Progenitor cell of endocrine pancreas (in vitro differentiated cells): ENCODE results near the gene VARS2. TPM values are rescaled to one million over a fixed set of nuclear protein-coding genes. Genes with fewer than 3 reads are reported as not detected.
"Not testable (repeated sequence)": the region's sequence is repeated elsewhere in the genome, so short reads cannot be mapped to it uniquely, and the experiment has no call there.

Experiments used
- DNase-seq: peaks from one replicate; pipeline ENCODE4 v3.0.0; 2021; ENCODE audit warnings: low spot score; ENCODE audit not compliant: unreplicated experiment
- H3K27ac Mint-ChIP-seq: 2 replicates; pipeline ENCODE4 v1.8.0; 2021; ENCODE audit warnings: mild to moderate bottlenecking, moderate library complexity, mixed read lengths
- H3K27me3 Mint-ChIP-seq: 2 replicates; pipeline ENCODE4 v1.8.0; 2021; ENCODE audit warnings: mixed read lengths
- H3K36me3 Mint-ChIP-seq: 2 replicates; pipeline ENCODE4 v1.8.0; 2022; ENCODE audit warnings: mixed read lengths; ENCODE audit not compliant: insufficient read depth
- H3K4me1 Mint-ChIP-seq: 2 replicates; pipeline ENCODE4 v1.8.0; 2021; ENCODE audit warnings: low read depth, mixed read lengths
- H3K4me3 Mint-ChIP-seq: 2 replicates; pipeline ENCODE4 v1.8.0; 2021; ENCODE audit warnings: low read depth, mild to moderate bottlenecking, moderate library complexity, mixed read lengths
- H3K9me3 Mint-ChIP-seq: 2 replicates; pipeline ENCODE4 v1.8.0; 2021; ENCODE audit warnings: low read depth, mixed read lengths
- total RNA-seq: library from RNA; stranded (reverse); gene quantifications from 2 replicates; pipeline ENCODE4 v1.2.1, GENCODE V29; 2021
- TF ChIP-seq, protein P1 (sequence below): fragments of 200-600 bp; sonication (generic); IDR thresholded peaks from one replicate; pipeline ENCODE4 v1.5.0; 2021; ENCODE audit warnings: antibody characterized with exemption, mild to moderate bottlenecking; ENCODE audit not compliant: unreplicated experiment

VARS2 gene
- total RNA-seq, 1 donor from 2014 or later, result 58.0 TPM

DNA sequence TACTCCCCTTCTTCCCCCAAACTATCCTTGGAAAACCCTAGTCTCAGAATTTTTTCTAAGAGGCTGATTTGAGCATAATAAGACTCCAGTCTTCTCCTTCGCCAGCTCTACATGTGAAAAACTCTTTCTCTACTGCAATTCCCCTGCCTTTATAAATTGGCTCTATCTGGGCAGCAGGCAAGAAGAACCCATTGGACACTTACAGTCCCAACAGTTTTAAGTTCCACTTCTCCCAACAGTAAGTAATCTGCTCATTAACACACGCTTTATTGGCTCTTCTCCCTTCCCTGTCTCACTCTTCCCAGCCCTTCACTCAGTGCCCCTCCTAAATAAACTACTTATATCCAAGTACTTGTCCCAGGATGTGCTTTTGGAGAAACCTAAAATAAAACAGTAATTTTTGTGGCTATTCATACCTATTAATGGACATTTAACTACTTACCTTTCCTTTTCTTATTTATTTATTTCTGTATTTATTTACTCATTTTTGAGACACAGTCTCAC, 40.8 kb upstream of the VARS2 start:
- H3K27ac Mint-ChIP-seq, result no peak overlapping the region
- H3K9me3 Mint-ChIP-seq, result peaks cover 31% of the 10 kb centered on the region
- TF ChIP-seq, protein P1, sequence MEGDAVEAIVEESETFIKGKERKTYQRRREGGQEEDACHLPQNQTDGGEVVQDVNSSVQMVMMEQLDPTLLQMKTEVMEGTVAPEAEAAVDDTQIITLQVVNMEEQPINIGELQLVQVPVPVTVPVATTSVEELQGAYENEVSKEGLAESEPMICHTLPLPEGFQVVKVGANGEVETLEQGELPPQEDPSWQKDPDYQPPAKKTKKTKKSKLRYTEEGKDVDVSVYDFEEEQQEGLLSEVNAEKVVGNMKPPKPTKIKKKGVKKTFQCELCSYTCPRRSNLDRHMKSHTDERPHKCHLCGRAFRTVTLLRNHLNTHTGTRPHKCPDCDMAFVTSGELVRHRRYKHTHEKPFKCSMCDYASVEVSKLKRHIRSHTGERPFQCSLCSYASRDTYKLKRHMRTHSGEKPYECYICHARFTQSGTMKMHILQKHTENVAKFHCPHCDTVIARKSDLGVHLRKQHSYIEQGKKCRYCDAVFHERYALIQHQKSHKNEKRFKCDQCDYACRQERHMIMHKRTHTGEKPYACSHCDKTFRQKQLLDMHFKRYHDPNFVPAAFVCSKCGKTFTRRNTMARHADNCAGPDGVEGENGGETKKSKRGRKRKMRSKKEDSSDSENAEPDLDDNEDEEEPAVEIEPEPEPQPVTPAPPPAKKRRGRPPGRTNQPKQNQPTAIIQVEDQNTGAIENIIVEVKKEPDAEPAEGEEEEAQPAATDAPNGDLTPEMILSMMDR, result no peak
- no peak for DNase-seq
- no peak overlapping the region for H3K4me3 Mint-ChIP-seq
- peaks cover 7% of the 10 kb centered on the region for H3K36me3 Mint-ChIP-seq
- peaks cover 4% of the 10 kb centered on the region for H3K4me1 Mint-ChIP-seq
- H3K27me3 Mint-ChIP-seq, result no peaks in the 10 kb centered on the region

DNA sequence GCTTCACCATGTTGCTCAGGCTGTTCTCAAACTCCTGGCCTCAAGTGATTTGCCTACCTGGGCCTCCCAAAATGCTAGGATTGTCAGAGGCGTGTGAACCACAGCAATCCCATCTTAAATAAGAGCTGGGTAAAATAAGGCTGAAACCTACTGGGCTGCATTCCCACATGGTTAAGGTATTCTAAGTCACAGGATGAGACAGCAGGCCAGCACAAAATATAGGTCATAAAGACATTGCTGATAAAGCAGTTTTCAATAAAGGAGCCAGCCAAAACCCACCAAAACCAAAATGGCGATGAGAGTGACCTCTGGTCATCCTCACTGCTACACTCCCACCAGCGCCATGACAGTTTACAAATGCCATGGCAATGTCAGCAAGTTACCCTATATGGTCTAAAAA, 40.2 kb upstream of the VARS2 start:
- H3K9me3 Mint-ChIP-seq, result peaks cover 28% of the 10 kb centered on the region
- not testable (repeated sequence) for H3K36me3 Mint-ChIP-seq, H3K27ac Mint-ChIP-seq, H3K4me1 Mint-ChIP-seq, H3K27me3 Mint-ChIP-seq, H3K4me3 Mint-ChIP-seq, DNase-seq

DNA sequence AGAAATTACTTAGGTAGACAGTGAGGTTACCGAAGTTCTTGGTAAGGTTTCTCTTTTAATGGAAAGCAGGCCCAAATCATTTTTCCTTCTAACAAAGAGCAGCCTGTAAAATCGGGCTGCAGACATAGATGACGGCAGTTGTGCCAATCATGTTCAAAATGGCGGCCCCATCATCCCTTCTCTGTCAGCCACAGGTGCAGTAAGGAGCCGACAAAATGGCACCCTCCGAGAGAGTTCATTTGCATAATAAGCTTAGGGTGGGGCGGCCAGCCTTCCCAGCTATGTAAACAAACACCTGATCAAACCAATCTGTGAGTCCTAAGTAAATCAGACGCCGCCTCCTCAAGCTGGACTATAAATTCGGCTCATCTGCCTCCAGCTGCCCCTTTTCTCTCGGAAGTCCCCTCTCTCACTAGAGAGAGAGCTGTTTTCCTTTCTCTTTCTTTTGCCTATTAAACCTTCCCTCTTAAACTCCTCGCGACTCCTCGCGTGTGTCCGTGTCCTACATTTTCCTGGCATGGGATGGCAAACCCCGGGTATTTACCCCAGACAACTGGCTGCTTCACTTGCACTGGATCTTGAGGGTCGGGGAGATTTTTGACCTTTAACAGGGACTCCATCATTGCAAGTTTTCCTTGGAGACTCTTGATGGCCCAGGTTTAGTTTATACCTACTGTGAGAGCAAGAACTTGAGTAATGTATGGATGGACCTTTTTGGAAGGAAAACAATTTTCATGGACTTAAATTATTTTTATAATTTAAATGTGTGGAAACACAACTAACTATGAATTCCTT, 38.6 kb upstream of the VARS2 start:
- H3K27ac Mint-ChIP-seq, result no peak overlapping the region
- TF ChIP-seq, protein P1, result no peak
- H3K36me3 Mint-ChIP-seq, result peaks cover 4% of the 10 kb centered on the region
- H3K4me1 Mint-ChIP-seq, result peaks cover 4% of the 10 kb centered on the region
- no peak overlapping the region for H3K4me3 Mint-ChIP-seq
- no peak for DNase-seq
- peaks cover 5% of the 10 kb centered on the region for H3K27me3 Mint-ChIP-seq
- H3K9me3 Mint-ChIP-seq, result peaks cover 18% of the 10 kb centered on the region

DNA sequence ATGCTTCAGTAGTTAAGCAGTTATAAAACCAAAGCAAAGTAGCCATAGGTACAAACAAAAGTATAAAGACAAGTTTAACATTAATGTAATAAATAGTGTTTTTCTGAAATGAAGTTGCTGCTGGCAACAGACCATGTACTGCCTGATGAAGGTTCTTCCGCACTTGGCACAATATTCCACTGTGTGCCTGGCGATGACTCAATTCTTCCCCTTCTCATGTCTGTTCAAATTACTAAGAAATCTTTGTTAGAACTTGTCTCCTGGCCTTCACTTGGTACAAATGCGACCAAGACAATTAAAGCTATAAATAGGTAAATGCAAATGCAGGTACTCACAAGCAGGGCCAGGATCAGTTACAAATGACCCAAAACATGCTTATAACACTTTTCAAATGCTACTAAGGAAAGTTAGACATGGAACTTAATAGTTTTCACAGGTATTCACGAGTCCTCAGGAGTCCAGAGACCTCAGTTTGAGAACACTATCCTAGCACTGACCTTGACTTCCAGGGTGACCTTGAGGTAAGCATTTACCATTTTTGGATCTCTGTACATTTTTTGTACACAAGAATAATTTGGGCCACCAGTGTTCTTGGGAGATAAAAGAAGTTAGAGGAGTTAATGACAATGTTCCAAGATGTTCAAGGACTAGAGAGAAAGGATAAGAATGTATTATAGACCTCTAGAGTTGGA, 37.9 kb upstream of the VARS2 start:
- DNase-seq, result no peak
- Mint-ChIP-seq H3K27ac (no peak overlapping the region), H3K36me3 (peaks cover 4% of the 10 kb centered on the region), H3K4me1 (peaks cover 12% of the 10 kb centered on the region), H3K27me3 (peaks cover 5% of the 10 kb centered on the region), H3K4me3 (no peak overlapping the region), H3K9me3 (peaks cover 13% of the 10 kb centered on the region)
- TF ChIP-seq, protein P1, result no peak

DNA sequence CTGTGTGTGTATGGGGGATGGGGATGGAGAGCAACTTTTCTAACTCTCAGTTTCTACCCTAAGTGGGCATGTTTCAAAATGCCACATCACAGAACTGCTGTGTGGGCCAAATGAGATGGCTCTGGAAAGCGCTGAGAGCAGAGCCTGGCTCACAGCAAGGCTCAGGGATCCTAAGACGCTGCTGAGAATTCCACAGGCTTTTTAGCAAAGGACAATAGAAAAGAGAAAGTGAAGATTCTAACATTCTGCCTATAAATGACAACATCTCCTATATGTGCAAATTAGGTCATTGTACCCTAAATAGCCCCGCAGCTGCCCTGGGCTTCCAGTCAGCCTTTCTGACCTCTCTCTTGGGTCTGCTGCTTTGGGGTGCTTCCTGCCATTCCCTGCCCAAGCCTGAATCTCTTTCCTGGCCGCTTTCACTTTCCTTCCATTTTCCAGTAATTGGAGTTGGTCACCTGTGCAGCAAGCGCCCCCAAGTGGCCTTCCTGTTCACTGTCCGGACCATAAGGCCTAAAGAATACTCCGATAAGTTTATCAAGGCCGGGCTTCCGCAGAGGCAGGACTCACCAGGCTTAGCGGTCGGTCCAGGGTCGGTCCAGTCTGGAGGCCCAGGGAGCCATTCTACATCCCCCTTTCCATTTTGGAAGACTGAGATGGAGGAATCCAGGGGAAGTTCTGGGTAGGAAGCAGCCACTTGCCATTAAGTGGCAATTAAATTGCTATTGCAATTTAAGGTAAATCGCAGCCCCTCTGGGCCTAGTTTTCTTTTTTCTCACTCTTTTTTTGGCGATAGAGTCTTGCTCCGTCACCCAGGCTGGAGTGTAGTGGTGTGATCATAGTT, 36.4 kb upstream of the VARS2 start:
- Mint-ChIP-seq H3K4me3 (peak overlapping the region; percentile 42), H3K36me3 (peaks cover 2% of the 10 kb centered on the region), H3K4me1 (peaks cover 26% of the 10 kb centered on the region), H3K27ac (peak overlapping the region; percentile 80), H3K9me3 (peaks cover 6% of the 10 kb centered on the region), H3K27me3 (peaks cover 8% of the 10 kb centered on the region)
- TF ChIP-seq, protein P1, result peak; percentile 90
- peak; percentile 67 for DNase-seq
